Gastroesophageal sphincter (tissue), 4 donors: Measurements from ENCODE around the gene OSTC. TPM values are rescaled to one million over a fixed set of nuclear protein-coding genes. Genes with fewer than 3 reads are reported as not detected.
A peak's percentile ranks its signal among the peaks of the same experiment; 100 is the strongest.

Source experiments
- ATAC-seq: fragments of 150-250 bp; one replicate; pipeline ENCODE4 v1.9.1; 2016; ENCODE audit warnings: mild to moderate bottlenecking, moderate library complexity
- H3K27ac ChIP-seq, 4 donors: fragments of 200-600 bp; sonication (generic) in 3 of 4; 1 replicate in 3 of 4; 2 replicates in 1 of 4; pipeline ENCODE4 v1.5.1; 2016 to 2019
- H3K27me3 ChIP-seq: fragments of 200-600 bp; sonication (generic); one replicate; pipeline ENCODE4 v1.5.1; 2019
- H3K36me3 ChIP-seq, 2 donors: fragments of 200-600 bp; sonication (generic); one replicate each; pipeline ENCODE4 v1.5.1; 2019; ENCODE audit warnings: control low read depth in 1 of 2
- H3K4me1 ChIP-seq, 3 donors: fragments of 200-600 bp; sonication (generic); 1 replicate in 2 of 3; 2 replicates in 1 of 3; pipeline ENCODE4 v1.5.1; 2016 to 2019; ENCODE audit warnings: control low read depth in 2 of 3
- H3K4me3 ChIP-seq, 2 donors: fragments of 200-600 bp; sonication (generic); one replicate each; pipeline ENCODE4 v1.5.1; 2019; ENCODE audit warnings: mild to moderate bottlenecking in 1 of 2, moderate library complexity in 1 of 2
- H3K9me3 ChIP-seq, 3 donors: fragments of 200-600 bp; sonication (generic); one replicate each; pipeline ENCODE4 v1.5.1; 2017 to 2019; ENCODE audit warnings: control low read depth in 2 of 3
- CTCF ChIP-seq, 4 experiments: fragments of 200-600 bp in 2 of 4; fragments of 450-650 bp in 2 of 4; sonication (generic) in 1 of 4; IDR thresholded peaks; one replicate each; pipeline ENCODE4 v1.5.1; 2017 to 2019; ENCODE audit warnings: antibody characterized with exemption in 4 of 4, mild to moderate bottlenecking in 2 of 4, moderate library complexity in 2 of 4
- EP300 ChIP-seq: sonication (generic); formaldehyde crosslinking; IDR thresholded peaks from one replicate; pipeline ENCODE4 v1.6.1; 2017; ENCODE audit warnings: antibody characterized with exemption, mild to moderate bottlenecking
- POLR2A ChIP-seq, 2 donors: fragments of 450-650 bp; IDR thresholded peaks; one replicate each; pipeline ENCODE4 v1.6.1; 2017; ENCODE audit warnings: antibody characterized with exemption in 2 of 2, mild to moderate bottlenecking in 2 of 2, moderate library complexity in 1 of 2
- POLR2AphosphoS5 ChIP-seq: sonication (generic); formaldehyde crosslinking; IDR thresholded peaks from one replicate; pipeline ENCODE4 v1.6.1; 2017; ENCODE audit warnings: antibody characterized with exemption
- WGBS, 2 donors: methylation state at CpG; one replicate each; pipeline ENCODE4 v1.1.5; 2018; ENCODE audit warnings: low coverage in 1 of 2; 5-methylcytosine and 5-hydroxymethylcytosine counted together
- total RNA-seq, 4 donors: library from RNA; depleted of rRNA; stranded (reverse); fragments of >200 nt; gene quantifications; one replicate each; pipeline ENCODE4 v1.1.0, GENCODE V29; 2016

OSTC gene
- total RNA-seq, 4 donors from 2014 or later, result 30.9 to 62.1 (median 46.7) TPM

- ATAC-seq, result no peak
- Histone ChIP-seq H3K36me3 (peaks cover 0 to 34% of the 10 kb centered on the region in 2 donors), H3K4me3 (no peak overlapping the region), H3K27me3 (no peaks in the 10 kb centered on the region), H3K27ac (no peak overlapping the region), H3K9me3 (no peaks in the 10 kb centered on the region), H3K4me1 (no peaks in the 10 kb centered on the region)
- 47 to 52% methylated on average over 2 of the region's 2 CpGs for WGBS, 2 donors
- TF ChIP-seq EP300 (no peak), POLR2A (IDR thresholded peaks at IDR 0.05) (no peak), POLR2AphosphoS5 (no peak), CTCF (IDR thresholded peaks at IDR 0.05) (no peak)
These were observed 12.5 kb upstream of the OSTC start for GRCh38 chr4:108637856-108638255.

- WGBS, 2 donors, result 69% methylated on average over 1 of the region's 1 CpG; no CpG with 5 or more reads in 1 of the 2 donors
- no peak overlapping the region for H3K27ac ChIP-seq
- H3K9me3 ChIP-seq, result no peaks in the 10 kb centered on the region
- no peak for ATAC-seq
- H3K4me3 ChIP-seq, result no peak overlapping the region
- no peaks in the 10 kb centered on the region for H3K4me1 ChIP-seq
- TF ChIP-seq EP300 (no peak), CTCF (IDR thresholded peaks at IDR 0.05) (no peak), POLR2A (IDR thresholded peaks at IDR 0.05) (no peak), POLR2AphosphoS5 (no peak)
- no peaks in the 10 kb centered on the region for H3K27me3 ChIP-seq
- H3K36me3 ChIP-seq, result no peaks in the 10 kb centered on the region
These were observed 6.2 kb upstream of the OSTC start for GRCh38 chr4:108644237-108644636.

- Histone ChIP-seq H3K9me3 (no peaks in the 10 kb centered on the region), H3K4me1 (peaks cover 0 to 14% (median 0%) of the 10 kb centered on the region in 3 donors), H3K27ac (no peak overlapping the region), H3K27me3 (no peaks in the 10 kb centered on the region), H3K36me3 (no peaks in the 10 kb centered on the region), H3K4me3 (no peak overlapping the region)
- WGBS, 2 donors, result 84 to 85% methylated on average over 3 of the region's 3 CpGs
- no peak for ATAC-seq
- no peak for TF ChIP-seq POLR2A (IDR thresholded peaks at IDR 0.05)
These were observed 3.7 kb upstream of the OSTC start for GRCh38 chr4:108646706-108647105.

- H3K9me3 ChIP-seq, result no peaks in the 10 kb centered on the region
- ATAC-seq, result no peak
These were observed 562 bp upstream of the OSTC start for GRCh38 chr4:108649863-108650211.

GRCh38 chr4:108651014-108651791 is 804 bp downstream of the OSTC start:
- no peak for ATAC-seq
- Histone ChIP-seq H3K4me1 (peaks cover 0 to 27% (median 4%) of the 10 kb centered on the region in 3 donors), H3K4me3 (peak overlapping the region; percentile 82 to 98), H3K27me3 (no peaks in the 10 kb centered on the region), H3K27ac (peak overlapping the region; percentile 74 to 90 (median 89)), H3K36me3 (peaks cover 0 to 9% of the 10 kb centered on the region in 2 donors), H3K9me3 (no peaks in the 10 kb centered on the region)
- no peak for TF ChIP-seq POLR2A (IDR thresholded peaks at IDR 0.05)
- TF ChIP-seq EP300, result no peak
- no peak for TF ChIP-seq POLR2AphosphoS5
- no peak for TF ChIP-seq CTCF (IDR thresholded peaks at IDR 0.05)
- 4 to 8% methylated on average over 9 of the region's 9 CpGs for WGBS, 2 donors

More at GRCh38 chr4:108649863-108650211, 562 bp upstream of the OSTC start:
- Histone ChIP-seq H3K27me3 (no peaks in the 10 kb centered on the region), H3K4me3 (peak overlapping the region in 1 of 2 donors; percentile 82), H3K36me3 (no peaks in the 10 kb centered on the region), H3K4me1 (peaks cover 0 to 27% (median 4%) of the 10 kb centered on the region in 3 donors), H3K27ac (peak overlapping the region in 3 of 4 donors; percentile 89 to 90 (median 89))
- WGBS, 2 donors, result 2% methylated on average over 6 of the region's 6 CpGs
- TF ChIP-seq EP300 (no peak), CTCF (IDR thresholded peaks at IDR 0.05) (no peak), POLR2A (IDR thresholded peaks at IDR 0.05) (no peak), POLR2AphosphoS5 (no peak)
